Esophagus squamous epithelium (tissue), 5 donors: ENCODE measurements around the gene CHCHD1. TPM values are rescaled to one million over a fixed set of nuclear protein-coding genes. Genes with fewer than 3 reads are reported as not detected.

ENCODE experiments used
- DNase-seq: peaks from one replicate; lab custom pipeline; 2025; lab: John Stamatoyannopoulos, UW
- H3K27ac ChIP-seq, 4 donors: fragments of 200-600 bp; sonication (generic); one replicate each; pipeline ENCODE4 v1.5.1; 2016 to 2019; ENCODE audit warnings: mild to moderate bottlenecking in 1 of 4
- H3K27me3 ChIP-seq, 4 donors: fragments of 200-600 bp; sonication (generic); 1 replicate in 3 of 4; 2 replicates in 1 of 4; pipeline versions ENCODE4 v1.5.1 to v1.6.0; 2017 to 2021; ENCODE audit warnings: antibody characterized with exemption in 1 of 4
- H3K36me3 ChIP-seq, 3 donors: fragments of 200-600 bp; sonication (generic); one replicate each; pipeline ENCODE4 v1.5.1; 2016 to 2019
- H3K4me1 ChIP-seq, 3 donors: fragments of 200-600 bp; sonication (generic); one replicate each; pipeline ENCODE4 v1.5.1; 2017 to 2019
- H3K4me3 ChIP-seq, 4 donors: fragments of 200-600 bp; sonication (generic); 1 replicate in 3 of 4; 2 replicates in 1 of 4; pipeline ENCODE4 v1.5.1; 2016 to 2019; ENCODE audit warnings: mild to moderate bottlenecking in 2 of 4, moderate library complexity in 1 of 4
- H3K9me3 ChIP-seq, 3 donors: fragments of 200-600 bp; sonication (generic); one replicate each; pipeline ENCODE4 v1.5.1; 2016 to 2019
- POLR2A ChIP-seq, 4 donors: fragments of 450-650 bp; IDR thresholded peaks; one replicate each; pipeline ENCODE4 v1.6.1; 2017; ENCODE audit warnings: antibody characterized with exemption in 4 of 4, mild to moderate bottlenecking in 4 of 4, moderate library complexity in 3 of 4
- WGBS, 2 donors: methylation state at CpG; one replicate each; pipeline ENCODE4 v1.1.5; 2018; 5-methylcytosine and 5-hydroxymethylcytosine counted together
- intact Hi-C: fragments of 100-400 bp; cut with DNase I; formaldehyde crosslinking; loops from one replicate; pipeline ENCODE4 v1.15.0; 2022
- total RNA-seq, 4 donors: library from RNA; depleted of rRNA; stranded (reverse); fragments of >200 nt; gene quantifications; one replicate each; pipeline ENCODE4 v1.1.0, GENCODE V29; 2016
- TF ChIP-seq, protein P1 (sequence below), 6 experiments: fragments of 450-650 bp in 4 of 6; fragments of 200-600 bp in 2 of 6; sonication (generic) in 2 of 6; IDR thresholded peaks; one replicate each; pipeline ENCODE4 v1.5.1; 2016 to 2019; ENCODE audit warnings: antibody characterized with exemption in 6 of 6, mild to moderate bottlenecking in 4 of 6, moderate library complexity in 4 of 6
- donor health status: DM: yes; HTN: yes; CAD: no.

Gene CHCHD1
- total RNA-seq, 4 donors from 2014 or later = 21.4 to 41.1 (median 32.8) TPM

DNA sequence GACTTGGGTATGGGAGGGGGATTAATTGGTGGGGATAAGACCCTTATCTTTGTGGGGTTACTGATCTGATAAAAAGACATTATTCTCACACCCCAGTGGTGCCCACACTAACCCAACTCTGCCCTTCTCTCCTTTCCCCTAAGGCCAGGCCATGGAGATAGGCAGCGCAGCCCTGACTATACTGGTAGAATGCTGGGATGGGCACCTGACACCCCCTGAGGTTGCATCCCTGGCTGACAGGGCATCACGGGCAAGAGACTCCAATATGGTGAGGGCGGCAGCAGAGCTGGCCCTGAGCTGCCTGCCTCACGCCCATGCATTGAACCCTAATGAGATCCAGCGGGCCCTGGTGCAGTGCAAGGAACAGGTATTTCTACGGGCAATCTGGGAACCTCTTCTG is 16.2 kb downstream of the CHCHD1 start:
- no CpG with 5 or more reads among the region's 6 CpGs for WGBS, 2 donors
- DNase-seq = no peak

DNA sequence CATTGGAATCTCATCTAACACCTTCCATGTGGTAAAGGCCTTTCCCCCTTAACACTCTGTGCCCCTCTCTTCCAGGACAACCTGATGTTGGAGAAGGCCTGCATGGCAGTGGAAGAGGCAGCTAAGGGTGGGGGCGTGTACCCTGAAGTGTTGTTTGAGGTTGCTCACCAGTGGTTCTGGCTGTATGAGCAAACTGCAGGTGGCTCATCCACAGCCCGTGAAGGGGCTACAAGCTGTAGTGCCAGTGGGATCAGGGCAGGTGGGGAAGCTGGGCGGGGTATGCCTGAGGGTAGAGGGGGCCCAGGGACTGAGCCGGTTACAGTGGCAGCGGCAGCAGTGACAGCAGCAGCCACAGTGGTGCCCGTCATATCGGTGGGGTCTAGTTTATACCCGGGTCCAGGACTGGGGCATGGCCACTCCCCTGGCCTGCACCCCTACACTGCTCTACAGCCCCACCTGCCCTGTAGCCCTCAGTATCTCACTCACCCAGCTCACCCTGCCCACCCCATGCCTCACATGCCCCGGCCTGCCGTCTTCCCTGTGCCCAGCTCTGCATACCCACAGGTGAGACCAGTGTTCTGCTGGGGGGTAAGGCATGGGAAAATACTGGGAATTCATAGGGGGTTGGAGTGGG is 17.2 kb downstream of the CHCHD1 start:
- Histone ChIP-seq H3K4me3 (no peak overlapping the region), H3K27ac (no peak overlapping the region), H3K27me3 (no peaks in the 10 kb centered on the region), H3K9me3 (no peaks in the 10 kb centered on the region), H3K4me1 (peaks cover 0 to 26% (median 5%) of the 10 kb centered on the region in 3 donors), H3K36me3 (peaks cover 57 to 100% (median 79%) of the 10 kb centered on the region in 3 donors)
- TF ChIP-seq, protein P1, sequence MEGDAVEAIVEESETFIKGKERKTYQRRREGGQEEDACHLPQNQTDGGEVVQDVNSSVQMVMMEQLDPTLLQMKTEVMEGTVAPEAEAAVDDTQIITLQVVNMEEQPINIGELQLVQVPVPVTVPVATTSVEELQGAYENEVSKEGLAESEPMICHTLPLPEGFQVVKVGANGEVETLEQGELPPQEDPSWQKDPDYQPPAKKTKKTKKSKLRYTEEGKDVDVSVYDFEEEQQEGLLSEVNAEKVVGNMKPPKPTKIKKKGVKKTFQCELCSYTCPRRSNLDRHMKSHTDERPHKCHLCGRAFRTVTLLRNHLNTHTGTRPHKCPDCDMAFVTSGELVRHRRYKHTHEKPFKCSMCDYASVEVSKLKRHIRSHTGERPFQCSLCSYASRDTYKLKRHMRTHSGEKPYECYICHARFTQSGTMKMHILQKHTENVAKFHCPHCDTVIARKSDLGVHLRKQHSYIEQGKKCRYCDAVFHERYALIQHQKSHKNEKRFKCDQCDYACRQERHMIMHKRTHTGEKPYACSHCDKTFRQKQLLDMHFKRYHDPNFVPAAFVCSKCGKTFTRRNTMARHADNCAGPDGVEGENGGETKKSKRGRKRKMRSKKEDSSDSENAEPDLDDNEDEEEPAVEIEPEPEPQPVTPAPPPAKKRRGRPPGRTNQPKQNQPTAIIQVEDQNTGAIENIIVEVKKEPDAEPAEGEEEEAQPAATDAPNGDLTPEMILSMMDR (IDR thresholded peaks at IDR 0.05) = no peak
- TF ChIP-seq POLR2A (IDR thresholded peaks at IDR 0.05) = peak in 1 of 4 donors; percentile 11
- 73 to 77% methylated on average over 6 of the region's 10 CpGs for WGBS, 2 donors
- intact Hi-C loops = no loop called here
- no peak for DNase-seq

More for the DNA sequence above, 16.2 kb downstream of the CHCHD1 start:
- no peak overlapping the region for H3K27ac ChIP-seq
- H3K9me3 ChIP-seq = no peaks in the 10 kb centered on the region
- H3K36me3 ChIP-seq = peaks cover 67 to 100% (median 86%) of the 10 kb centered on the region in 3 donors
- intact Hi-C loops = no loop called here
- TF ChIP-seq, protein P1 (IDR thresholded peaks at IDR 0.05) = no peak
- no peak for TF ChIP-seq POLR2A (IDR thresholded peaks at IDR 0.05)
- peaks cover 0 to 17% (median 3%) of the 10 kb centered on the region in 3 donors for H3K4me1 ChIP-seq
- no peaks in the 10 kb centered on the region for H3K27me3 ChIP-seq
- H3K4me3 ChIP-seq = no peak overlapping the region

DNA sequence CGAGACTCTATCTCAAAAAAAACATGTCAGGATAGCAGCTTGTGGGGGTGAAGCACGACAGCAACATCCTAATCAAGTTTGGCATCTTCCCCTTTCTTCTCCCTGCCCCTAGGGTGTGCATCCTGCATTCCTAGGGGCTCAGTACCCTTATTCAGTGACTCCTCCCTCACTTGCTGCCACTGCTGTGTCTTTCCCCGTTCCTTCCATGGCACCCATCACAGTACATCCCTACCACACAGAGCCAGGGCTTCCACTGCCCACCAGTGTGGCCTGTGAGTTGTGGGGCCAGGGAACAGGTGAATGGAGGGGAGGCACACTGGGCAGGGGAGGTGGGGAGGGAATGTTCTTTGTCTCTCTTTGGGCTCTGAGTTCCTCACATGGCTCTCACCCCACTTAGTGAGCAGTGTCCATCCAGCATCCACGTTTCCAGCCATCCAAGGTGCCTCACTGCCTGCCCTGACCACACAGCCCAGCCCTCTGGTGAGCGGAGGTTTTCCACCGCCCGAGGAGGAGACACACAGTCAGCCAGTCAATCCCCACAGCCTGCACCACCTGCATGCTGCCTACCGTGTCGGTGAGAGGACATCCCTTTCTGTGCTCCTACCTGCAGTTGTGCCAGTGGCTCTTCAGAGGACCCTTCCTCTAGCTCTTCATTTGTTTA is 18.2 kb downstream of the CHCHD1 start:
- Histone ChIP-seq H3K27me3 (no peaks in the 10 kb centered on the region), H3K9me3 (no peaks in the 10 kb centered on the region), H3K36me3 (peaks cover 54 to 100% (median 81%) of the 10 kb centered on the region in 3 donors), H3K4me3 (no peak overlapping the region), H3K4me1 (peaks cover 0 to 30% (median 5%) of the 10 kb centered on the region in 3 donors), H3K27ac (no peak overlapping the region)
- no peak for DNase-seq
- no peak for TF ChIP-seq POLR2A (IDR thresholded peaks at IDR 0.05)
- TF ChIP-seq, protein P1 (IDR thresholded peaks at IDR 0.05) = no peak
- 71 to 82% methylated on average over 5 to 7 of the region's 9 CpGs for WGBS, 2 donors
- intact Hi-C loops = no loop called here

DNA sequence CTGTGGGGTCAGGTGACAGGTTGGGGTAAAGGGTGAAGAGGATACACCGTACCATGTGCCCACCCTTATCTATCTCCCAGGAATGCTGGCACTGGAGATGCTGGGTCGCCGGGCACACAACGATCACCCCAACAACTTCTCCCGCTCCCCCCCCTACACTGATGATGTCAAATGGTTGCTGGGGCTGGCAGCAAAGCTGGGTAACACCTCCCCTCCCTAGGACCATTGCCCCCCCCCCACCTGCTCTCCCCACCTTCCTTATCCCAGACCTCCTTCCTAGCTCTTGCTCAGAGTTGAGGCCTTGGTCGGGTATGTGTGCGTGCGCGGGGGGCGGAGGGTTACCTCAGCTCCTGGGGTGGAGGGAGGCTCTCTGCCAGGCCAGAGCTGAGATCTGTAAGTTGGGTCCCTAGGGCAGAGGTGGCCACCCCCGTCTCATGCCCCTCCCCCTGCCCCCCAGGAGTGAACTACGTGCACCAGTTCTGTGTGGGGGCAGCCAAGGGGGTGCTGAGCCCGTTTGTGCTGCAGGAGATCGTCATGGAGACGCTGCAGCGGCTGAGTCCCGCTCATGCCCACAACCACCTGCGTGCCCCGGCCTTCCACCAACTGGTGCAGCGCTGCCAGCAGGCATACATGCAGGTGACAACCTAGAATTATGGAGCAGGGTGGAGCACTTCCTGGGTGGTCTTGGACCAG is 18.9 kb downstream of the CHCHD1 start:
- Histone ChIP-seq H3K4me3 (no peak overlapping the region), H3K27ac (no peak overlapping the region), H3K4me1 (peaks cover 0 to 30% (median 5%) of the 10 kb centered on the region in 3 donors), H3K36me3 (peaks cover 51 to 100% (median 81%) of the 10 kb centered on the region in 3 donors), H3K27me3 (no peaks in the 10 kb centered on the region), H3K9me3 (no peaks in the 10 kb centered on the region)
- intact Hi-C loops = no loop called here
- 78 to 87% methylated on average over 4 to 13 of the region's 20 CpGs for WGBS, 2 donors
- no peak for TF ChIP-seq POLR2A (IDR thresholded peaks at IDR 0.05)
- TF ChIP-seq, protein P1 (IDR thresholded peaks at IDR 0.05) = no peak
- DNase-seq = no peak

DNA sequence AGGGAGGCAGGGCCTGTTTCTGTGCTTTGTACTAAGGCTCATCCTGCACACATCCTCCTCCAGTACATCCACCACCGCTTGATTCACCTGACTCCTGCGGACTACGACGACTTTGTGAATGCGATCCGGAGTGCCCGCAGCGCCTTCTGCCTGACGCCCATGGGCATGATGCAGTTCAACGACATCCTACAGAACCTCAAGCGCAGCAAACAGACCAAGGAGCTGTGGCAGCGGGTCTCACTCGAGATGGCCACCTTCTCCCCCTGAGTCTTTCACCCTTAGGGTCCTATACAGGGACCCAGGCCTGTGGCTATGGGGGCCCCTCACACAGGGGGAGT is 19.4 kb downstream of the CHCHD1 start:
- Histone ChIP-seq H3K27ac (peak overlapping the region in 1 of 4 donors; percentile 66), H3K4me3 (no peak overlapping the region), H3K36me3 (peaks cover 57 to 100% (median 78%) of the 10 kb centered on the region in 3 donors), H3K9me3 (no peaks in the 10 kb centered on the region), H3K4me1 (peaks cover 0 to 31% (median 5%) of the 10 kb centered on the region in 3 donors), H3K27me3 (no peaks in the 10 kb centered on the region)
- intact Hi-C loops = no loop called here
- 90 to 94% methylated on average over 9 to 12 of the region's 13 CpGs for WGBS, 2 donors
- DNase-seq = no peak
- TF ChIP-seq POLR2A (IDR thresholded peaks at IDR 0.05) = no peak
- TF ChIP-seq, protein P1 (IDR thresholded peaks at IDR 0.05) = no peak
